H1 (cell line): ENCODE results near the gene RASAL1. TPM values are rescaled to one million over a fixed set of nuclear protein-coding genes. Genes with fewer than 3 reads are reported as not detected.
A peak's percentile ranks its signal among the peaks of the same experiment; 100 is the strongest.

Experiments
- CTCF ChIA-PET: fragments of 300-600 bp; sonication (Branson Sonifier 250); formaldehyde crosslinking; loops from one replicate; lab custom pipeline; 2021; ENCODE audit not compliant: partially characterized antibody; lab: Charles Lee
- POLR2A ChIA-PET: fragments of 300-600 bp; sonication (Branson Sonifier 250); formaldehyde crosslinking; loops from one replicate; lab custom pipeline; 2021; ENCODE audit warnings: inconsistent platforms; ENCODE audit not compliant: partially characterized antibody; lab: Charles Lee
- DNase-seq, 2 experiments: peaks; one replicate each; pipeline versions ENCODE4 v3.0.0 to v3.0.0-alpha.2; 2010 to 2022; ENCODE audit warnings: low spot score in 2 of 2, low read depth in 1 of 2, mixed read lengths in 1 of 2
- FAIRE-seq: peaks from 2 replicates; lab custom pipeline; 2011; peaks lifted over from hg19 to GRCh38; lab: Jason Lieb, UNC
- H2AFZ ChIP-seq: 2 replicates; pipeline ENCODE4 v1.8.1; 2012; ENCODE audit warnings: low read length, inconsistent platforms
- H2AK5ac ChIP-seq: 2 replicates; pipeline ENCODE4 v1.6.1; 2013; ENCODE audit warnings: low read depth, low read length
- H2BK120ac ChIP-seq: replicated peaks from 2 replicates; pipeline ENCODE3; 2013; ENCODE audit warnings: low read depth, low read length, inconsistent platforms
- H2BK12ac ChIP-seq: 2 replicates; pipeline ENCODE4 v1.6.1; 2013; ENCODE audit warnings: low read depth, low read length
- H2BK15ac ChIP-seq: 2 replicates; pipeline ENCODE4 v1.6.1; 2013; ENCODE audit warnings: low read length
- H2BK20ac ChIP-seq: 2 replicates; pipeline ENCODE4 v1.6.1; 2013; ENCODE audit warnings: low read length
- H2BK5ac ChIP-seq: 2 replicates; pipeline ENCODE4 v1.6.1; 2013; ENCODE audit warnings: low read depth, low read length
- H3K14ac ChIP-seq: 2 replicates; pipeline ENCODE4 v1.6.1; 2013; ENCODE audit warnings: inconsistent platforms; ENCODE audit not compliant: insufficient read length
- H3K18ac ChIP-seq: 2 replicates; pipeline ENCODE4 v1.6.1; 2013; ENCODE audit warnings: low read length; ENCODE audit errors: extremely low read depth
- H3K23ac ChIP-seq: 2 replicates; pipeline ENCODE4 v1.6.1; 2013; ENCODE audit warnings: inconsistent platforms; ENCODE audit not compliant: insufficient read length
- H3K23me2 ChIP-seq: 2 replicates; pipeline ENCODE4 v1.6.1; 2013; ENCODE audit warnings: low read depth, low read length
- H3K27ac ChIP-seq: 2 replicates; pipeline ENCODE4 v1.6.1; 2011; ENCODE audit warnings: low read depth, low read length, inconsistent platforms
- H3K27me3 ChIP-seq, 4 experiments: replicated peaks in 1 of 4; 1 replicate in 1 of 4; 2 replicates in 3 of 4; pipeline versions ENCODE4 v1.6.1 to v1.8.1; 2011 to 2013; ENCODE audit warnings: low read length in 3 of 4, mild to moderate bottlenecking in 3 of 4, inconsistent platforms in 2 of 4, mixed read lengths in 2 of 4, moderate library complexity in 1 of 4; ENCODE audit not compliant: control insufficient read depth in 3 of 4, insufficient read depth in 3 of 4; ENCODE audit errors: extremely low read depth in 1 of 4
- H3K36me3 ChIP-seq, 4 experiments: 2 replicates each; pipeline versions ENCODE4 v1.6.1 to v1.8.1; 2011 to 2013; ENCODE audit warnings: mild to moderate bottlenecking in 4 of 4, low read length in 3 of 4, moderate library complexity in 2 of 4, control low read depth in 1 of 4, inconsistent platforms in 1 of 4; ENCODE audit not compliant: insufficient read depth in 4 of 4, control insufficient read depth in 2 of 4
- H3K4ac ChIP-seq: replicated peaks from 2 replicates; pipeline ENCODE3; 2013; ENCODE audit warnings: low read length, low read depth, mixed read lengths, inconsistent platforms; ENCODE audit not compliant: insufficient read length
- H3K4me1 ChIP-seq, 4 experiments: replicated peaks in 1 of 4; 1 replicate in 1 of 4; 2 replicates in 3 of 4; pipeline versions ENCODE4 v1.6.1 to v1.8.1; 2011 to 2013; ENCODE audit warnings: low read length in 3 of 4, inconsistent platforms in 2 of 4, mixed read lengths in 1 of 4; ENCODE audit not compliant: insufficient read depth in 4 of 4, control insufficient read depth in 3 of 4
- H3K4me2 ChIP-seq, 2 experiments: 2 replicates each; pipeline versions ENCODE4 v1.6.1 to v1.8.1; 2011 to 2013; ENCODE audit warnings: low read depth in 2 of 2, low read length in 2 of 2, control low read depth in 1 of 2, inconsistent platforms in 1 of 2, mild to moderate bottlenecking in 1 of 2; ENCODE audit not compliant: insufficient read depth in 1 of 2
- H3K4me3 ChIP-seq, 4 experiments: fragments of 200-600, 300-600 bp in 1 of 4; sonication (generic), shearing (Covaris generic), sonication (Bioruptor Twin) in 1 of 4; 2 replicates each; pipeline versions ENCODE4 v1.5.1 to v1.8.1; 2011 to 2016; ENCODE audit warnings: low read length in 4 of 4, low read depth in 3 of 4, control low read depth in 2 of 4, inconsistent platforms in 2 of 4, mild to moderate bottlenecking in 2 of 4, mixed read lengths in 1 of 4, moderate library complexity in 1 of 4; ENCODE audit not compliant: insufficient read depth in 2 of 4; ENCODE audit errors: extremely low read depth in 1 of 4
- H3K56ac ChIP-seq: replicated peaks from 2 replicates; pipeline ENCODE3; 2013; ENCODE audit warnings: low read depth, mild to moderate bottlenecking, mixed read lengths, low read length, inconsistent platforms; ENCODE audit not compliant: insufficient read length
- H3K79me1 ChIP-seq: 2 replicates; pipeline ENCODE4 v1.6.1; 2013; ENCODE audit warnings: low read depth, low read length, control low read depth
- H3K79me2 ChIP-seq, 2 experiments: 2 replicates each; pipeline versions ENCODE4 v1.6.1 to v1.8.1; 2012 to 2013; ENCODE audit warnings: low read length in 2 of 2, mild to moderate bottlenecking in 2 of 2, inconsistent platforms in 1 of 2; ENCODE audit not compliant: insufficient read depth in 2 of 2, control insufficient read depth in 1 of 2
- H3K9ac ChIP-seq, 4 experiments: replicated peaks in 1 of 4; 1 replicate in 1 of 4; 2 replicates in 3 of 4; pipeline versions ENCODE4 v1.6.1 to v1.8.1; 2011 to 2013; ENCODE audit warnings: low read depth in 3 of 4, low read length in 3 of 4, control low read depth in 2 of 4, mild to moderate bottlenecking in 2 of 4, moderate library complexity in 2 of 4, inconsistent platforms in 1 of 4; ENCODE audit errors: extremely low read depth in 1 of 4
- H3K9me3 ChIP-seq, 2 experiments: 2 replicates each; pipeline versions ENCODE4 v1.6.1 to v1.8.1; 2012 to 2013; ENCODE audit warnings: mild to moderate bottlenecking in 2 of 2, moderate library complexity in 2 of 2, control low read depth in 1 of 2, inconsistent platforms in 1 of 2, low read depth in 1 of 2, low read length in 1 of 2, mixed read lengths in 1 of 2; ENCODE audit not compliant: insufficient read depth in 2 of 2
- H4K20me1 ChIP-seq, 2 experiments: replicated peaks in 1 of 2; 2 replicates each; pipeline versions ENCODE3 to v1.8.1; 2011 to 2013; ENCODE audit warnings: inconsistent platforms in 2 of 2, low read length in 2 of 2, mild to moderate bottlenecking in 1 of 2; ENCODE audit not compliant: insufficient read depth in 2 of 2, control insufficient read depth in 1 of 2
- H4K5ac ChIP-seq: 2 replicates; pipeline ENCODE4 v1.6.1; 2013; ENCODE audit warnings: low read length, low read depth, mixed read lengths, inconsistent platforms; ENCODE audit not compliant: insufficient read length
- H4K8ac ChIP-seq: 2 replicates; pipeline ENCODE4 v1.8.0; 2013; ENCODE audit warnings: mild to moderate bottlenecking, moderate library complexity, low read length, inconsistent platforms; ENCODE audit not compliant: insufficient read depth; ENCODE audit errors: extremely low read depth
- H4K91ac ChIP-seq: replicated peaks from 2 replicates; pipeline ENCODE3; 2013; ENCODE audit warnings: low read length, mixed read lengths, inconsistent platforms; ENCODE audit not compliant: insufficient read length
- CBX8 ChIP-seq: fragments of 300-800, 300-1000 bp; sonication (generic); IDR thresholded peaks from 2 replicates; pipeline ENCODE4 v1.7.1; 2016; ENCODE audit warnings: low read depth, low read length, borderline replicate concordance
- CHD1 ChIP-seq: IDR thresholded peaks from 2 replicates; pipeline ENCODE4 v1.6.1; 2012; ENCODE audit warnings: low read depth, low read length, improper control_type of control experiment
- SIN3A ChIP-seq, 2 experiments: IDR thresholded peaks in 1 of 2; conservative IDR thresholded peaks in 1 of 2; 2 replicates each; pipeline ENCODE4 v1.6.1; 2011 to 2012; ENCODE audit warnings: low read length in 2 of 2, improper control_type of control experiment in 1 of 2, low read depth in 1 of 2, mild to moderate bottlenecking in 1 of 2
- WGBS, 2 experiments: shearing (Covaris generic) in 1 of 2; methylation state at CpG; one replicate each; pipeline versions ENCODE4 v1.1.6 to v1.1.7; 2013 to 2015; ENCODE audit warnings: low lambda C conversion rate in 2 of 2, mixed read lengths in 2 of 2, inconsistent platforms in 1 of 2, low coverage in 1 of 2, missing lambda C conversion rate in 1 of 2; ENCODE audit not compliant: insufficient replicate concordance in 2 of 2, insufficient coverage in 1 of 2, insufficient read length in 1 of 2; ENCODE audit errors: extremely low coverage in 1 of 2, missing lambda C conversion rate in 1 of 2; 5-methylcytosine and 5-hydroxymethylcytosine counted together
- polyA plus RNA-seq, 7 experiments: library from polyadenylated mRNA; depleted of rRNA in 3 of 7; stranded (reverse) in 5 of 7; unstranded in 2 of 7; fragments of >200 nt in 5 of 7; fragments of 200-250 nt in 2 of 7; gene quantifications; 1 replicate in 5 of 7; 2 replicates in 1 of 7; 4 replicates in 1 of 7; pipeline versions ENCODE4 v1.2.1 to v1.2.3, GENCODE V29; 2011 to 2013; ENCODE audit warnings: missing spikeins in 2 of 7, mixed read lengths in 2 of 7
- total RNA-seq: library from RNA; stranded (reverse); fragmentation: NEBNext Ultra II Directional; extraction: Animal tissue kit (Norgen Biotek cat#: 25700); gene quantifications from 2 replicates; pipeline ENCODE4 v1.2.1, GENCODE V29; 2021

The RASAL1 gene
- total and polyA plus RNA-seq, 2 of the 8 experiments (the other 6 are each of a cell fraction or from before 2014, with no cell fraction given), result 3.7 to 5.0 TPM

DNA sequence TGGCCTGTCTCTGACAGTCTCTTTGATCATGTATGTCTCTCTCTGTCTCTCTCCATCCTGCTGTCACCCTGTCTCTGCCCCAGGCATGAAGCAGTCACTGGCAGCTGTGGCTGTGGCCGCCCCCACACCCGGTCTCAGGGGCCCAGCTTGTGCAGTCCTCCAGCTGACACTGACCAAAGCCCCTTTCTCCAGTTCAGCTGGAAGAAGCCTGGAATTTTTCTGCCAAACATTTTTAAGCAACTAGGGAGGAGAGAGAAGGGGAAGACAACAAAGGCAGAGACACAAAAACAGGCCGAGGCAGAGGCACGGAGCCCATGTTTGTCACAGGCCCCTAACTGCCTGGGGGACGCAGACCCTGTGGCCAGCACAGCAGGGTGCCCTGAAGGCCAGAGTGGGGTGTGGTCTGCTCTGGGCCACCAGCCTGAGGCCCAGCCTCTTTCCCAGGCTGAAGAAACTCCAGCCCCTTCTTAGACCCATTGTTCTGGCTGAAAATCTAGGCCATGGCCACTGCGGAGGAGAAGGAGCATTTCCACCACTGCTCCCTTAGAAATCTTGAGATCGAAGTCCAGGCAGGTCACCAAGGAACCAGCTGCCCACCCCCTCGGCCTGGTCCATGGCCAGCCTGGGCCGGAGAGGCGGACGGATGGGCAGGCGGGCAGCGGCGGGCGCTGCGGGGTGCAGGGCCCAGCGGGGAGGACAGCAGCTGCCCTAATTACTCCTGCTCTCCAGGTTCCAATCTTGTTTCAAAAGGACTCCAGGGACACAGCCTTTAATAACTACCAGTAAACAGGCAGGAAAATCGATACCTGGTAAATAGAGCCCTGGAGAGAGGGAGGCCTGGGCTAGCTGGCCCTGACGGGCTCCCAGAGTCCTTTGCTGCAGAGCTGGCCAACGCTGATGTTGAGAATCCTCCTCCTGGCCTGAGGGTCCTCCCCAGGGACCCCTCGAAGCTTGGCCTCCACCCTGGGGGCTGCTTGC is 64.1 kb downstream of the RASAL1 start:
- ChIA-PET POLR2A (no interaction called here), CTCF (interaction anchor here (0.6 to 12.0 kb wide), 9 partner anchors 18 to 103 kb away, joined by 3 to 96 read pairs (median 4); no protein-coding TSS in a partner anchor)
- Histone ChIP-seq H4K91ac (no peak overlapping the region), H3K9ac (no peak overlapping the region), H3K27me3 (no peaks in the 10 kb centered on the region; a peak in 2 of 7 replicates), H2BK12ac (0 out of 2 replicates have a peak overlapping the region, but pooled peaks have one; percentile 39), H3K27ac (no peak overlapping the region), H3K56ac (no peak overlapping the region), H3K4me1 (peaks cover 0 to 11% (median 6%) of the 10 kb centered on the region in 4 experiments; a peak in 4 of 7 replicates), H3K23ac (no peak overlapping the region), H3K36me3 (no peaks in the 10 kb centered on the region), H4K5ac (no peak overlapping the region), H3K23me2 (no peaks in the 10 kb centered on the region; the same call in 1 of the 2 replicates), H4K8ac (peak overlapping the region; percentile 59), H4K20me1 (no peaks in the 10 kb centered on the region), H2AFZ (no peak overlapping the region), H3K79me1 (no peaks in the 10 kb centered on the region), H2AK5ac (0 out of 2 replicates have a peak overlapping the region, but pooled peaks have one; percentile 53), H3K79me2 (no peaks in the 10 kb centered on the region), H3K4me3 (no peak overlapping the region), H2BK20ac (no peak overlapping the region), H3K18ac (no peak overlapping the region), H3K4ac (no peak overlapping the region), H3K9me3 (no peaks in the 10 kb centered on the region), H3K14ac (no peak overlapping the region), H2BK15ac (no peak overlapping the region), H2BK5ac (no peak overlapping the region), H3K4me2 (no peak overlapping the region), H2BK120ac (no peak overlapping the region)
- DNase-seq, result no peak
- TF ChIP-seq SIN3A (conservative IDR thresholded peaks at IDR 0.05 in 1 of 2, IDR thresholded peaks at IDR 0.05 in 1 of 2; ENCODE audit: low read depth in 1 of 2, low read length in 2 of 2), result no peak
- no peak for TF ChIP-seq CHD1
- TF ChIP-seq CBX8, result no peak
- 90% methylated on average over 19 of the region's 21 CpGs; no CpG with 5 or more reads in 1 of the 2 experiments for WGBS, 2 experiments
- FAIRE-seq, result no peak
